BLaER1 (cell line): ENCODE data around the gene CDK5RAP2.
"Not testable (repeated sequence)": the region's sequence is repeated elsewhere in the genome, so short reads cannot be mapped to it uniquely, and the experiment has no call there.

ENCODE experiments used
- H3K27ac ChIP-seq: shearing (Covaris generic); formaldehyde crosslinking; 2 replicates; pipeline ENCODE4 v1.8.1; 2022
- H3K27me3 ChIP-seq: shearing (Covaris generic); formaldehyde crosslinking; 2 replicates; pipeline ENCODE4 v1.8.1; 2022
- H3K36me3 ChIP-seq: shearing (Covaris generic); formaldehyde crosslinking; 2 replicates; pipeline ENCODE4 v1.8.1; 2022
- H3K4me1 ChIP-seq: shearing (Covaris generic); formaldehyde crosslinking; 2 replicates; pipeline ENCODE4 v1.8.1; 2022
- H3K4me2 ChIP-seq: shearing (Covaris generic); formaldehyde crosslinking; 2 replicates; pipeline ENCODE4 v1.8.1; 2022
- H3K4me3 ChIP-seq: shearing (Covaris generic); formaldehyde crosslinking; 2 replicates; pipeline ENCODE4 v1.8.1; 2022
- H3K9ac ChIP-seq: shearing (Covaris generic); formaldehyde crosslinking; 2 replicates; pipeline ENCODE4 v1.8.1; 2022
- H3K9me3 ChIP-seq: shearing (Covaris generic); formaldehyde crosslinking; 2 replicates; pipeline ENCODE4 v1.8.1; 2022
- H4K20me1 ChIP-seq: shearing (Covaris generic); formaldehyde crosslinking; 2 replicates; pipeline ENCODE4 v1.8.1; 2022
- Cebpa-rat ChIP-seq: shearing (Covaris generic); IDR thresholded peaks from 2 replicates; pipeline ENCODE4 v1.8.1; 2022

CDK5RAP2 gene

GRCh38 chr9:120477534-120478001 is 102.4 kb downstream of the CDK5RAP2 start:
- no peak for TF ChIP-seq Cebpa-rat
- H3K27me3 ChIP-seq, result no peaks in the 10 kb centered on the region
- H3K9me3 ChIP-seq, result no peaks in the 10 kb centered on the region
- H4K20me1 ChIP-seq, result no peaks in the 10 kb centered on the region
- H3K9ac ChIP-seq, result no peak overlapping the region
- H3K36me3 ChIP-seq, result peaks cover 82% of the 10 kb centered on the region
- H3K27ac ChIP-seq, result no peak overlapping the region
- no peak overlapping the region for H3K4me2 ChIP-seq
- no peak overlapping the region for H3K4me3 ChIP-seq
- H3K4me1 ChIP-seq, result no peaks in the 10 kb centered on the region

- no peak overlapping the region for H3K4me3 ChIP-seq
- TF ChIP-seq Cebpa-rat, result no peak
- peaks cover 84% of the 10 kb centered on the region for H3K36me3 ChIP-seq
Measured at GRCh38 chr9:120475341-120475740, 104.6 kb downstream of the CDK5RAP2 start.

GRCh38 chr9:120474591-120475243 is 105.2 kb downstream of the CDK5RAP2 start:
- no peak overlapping the region for H3K4me3 ChIP-seq
- no peaks in the 10 kb centered on the region for H4K20me1 ChIP-seq
- H3K4me2 ChIP-seq, result no peak overlapping the region
- H3K9me3 ChIP-seq, result no peaks in the 10 kb centered on the region
- H3K27me3 ChIP-seq, result no peaks in the 10 kb centered on the region
- TF ChIP-seq Cebpa-rat, result no peak
- no peak overlapping the region for H3K27ac ChIP-seq
- H3K4me1 ChIP-seq, result no peaks in the 10 kb centered on the region
- H3K9ac ChIP-seq, result no peak overlapping the region
- H3K36me3 ChIP-seq, result peaks cover 90% of the 10 kb centered on the region

More at GRCh38 chr9:120475341-120475740, 104.6 kb downstream of the CDK5RAP2 start:
- Histone ChIP-seq H4K20me1 (no peaks in the 10 kb centered on the region), H3K9ac (no peak overlapping the region), H3K4me1 (no peaks in the 10 kb centered on the region), H3K27me3 (no peaks in the 10 kb centered on the region), H3K27ac (no peak overlapping the region), H3K9me3 (no peaks in the 10 kb centered on the region), H3K4me2 (no peak overlapping the region)

GRCh38 chr9:120473608-120474007 is 106.4 kb downstream of the CDK5RAP2 start:
- Histone ChIP-seq H3K27me3 (no peaks in the 10 kb centered on the region), H3K27ac (no peak overlapping the region), H3K36me3 (peaks cover 100% of the 10 kb centered on the region), H3K4me3 (no peak overlapping the region), H3K9ac (no peak overlapping the region), H3K4me2 (no peak overlapping the region), H3K9me3 (no peaks in the 10 kb centered on the region), H3K4me1 (no peaks in the 10 kb centered on the region), H4K20me1 (no peaks in the 10 kb centered on the region)
- no peak for TF ChIP-seq Cebpa-rat

GRCh38 chr9:120465685-120466407 is 114.1 kb downstream of the CDK5RAP2 start:
- H3K4me1 ChIP-seq, result no peaks in the 10 kb centered on the region
- no peak overlapping the region for H3K4me3 ChIP-seq
- no peaks in the 10 kb centered on the region for H3K27me3 ChIP-seq
- H3K36me3 ChIP-seq, result peaks cover 99% of the 10 kb centered on the region
- H4K20me1 ChIP-seq, result no peaks in the 10 kb centered on the region
- no peaks in the 10 kb centered on the region for H3K9me3 ChIP-seq
- no peak for TF ChIP-seq Cebpa-rat
- no peak overlapping the region for H3K27ac ChIP-seq
- no peak overlapping the region for H3K9ac ChIP-seq
- no peak overlapping the region for H3K4me2 ChIP-seq

- H3K27ac ChIP-seq, result no peak overlapping the region
Measured at GRCh38 chr9:120464887-120465421, 115.0 kb downstream of the CDK5RAP2 start.

GRCh38 chr9:120464176-120464886 is 115.6 kb downstream of the CDK5RAP2 start:
- Histone ChIP-seq H4K20me1 (no peaks in the 10 kb centered on the region), H3K9ac (no peak overlapping the region), H3K27me3 (no peaks in the 10 kb centered on the region), H3K27ac (no peak overlapping the region), H3K4me1 (no peaks in the 10 kb centered on the region), H3K36me3 (peaks cover 99% of the 10 kb centered on the region), H3K9me3 (no peaks in the 10 kb centered on the region), H3K4me3 (no peak overlapping the region), H3K4me2 (no peak overlapping the region)
- no peak for TF ChIP-seq Cebpa-rat

More at GRCh38 chr9:120464887-120465421, 115.0 kb downstream of the CDK5RAP2 start:
- Histone ChIP-seq H3K4me1 (no peaks in the 10 kb centered on the region), H3K36me3 (peaks cover 99% of the 10 kb centered on the region), H3K9ac (no peak overlapping the region), H4K20me1 (no peaks in the 10 kb centered on the region), H3K9me3 (no peaks in the 10 kb centered on the region), H3K27me3 (no peaks in the 10 kb centered on the region), H3K4me2 (no peak overlapping the region), H3K4me3 (no peak overlapping the region)
- no peak for TF ChIP-seq Cebpa-rat

- Histone ChIP-seq H3K4me3 (no peak overlapping the region), H3K27me3 (no peaks in the 10 kb centered on the region), H3K4me1 (no peaks in the 10 kb centered on the region), H3K4me2 (no peak overlapping the region), H3K9ac (no peak overlapping the region), H3K36me3 (peaks cover 99% of the 10 kb centered on the region), H4K20me1 (no peaks in the 10 kb centered on the region), H3K9me3 (no peaks in the 10 kb centered on the region), H3K27ac (no peak overlapping the region)
- TF ChIP-seq Cebpa-rat, result no peak
Measured at GRCh38 chr9:120463765-120464164, 116.2 kb downstream of the CDK5RAP2 start.

- peaks cover 99% of the 10 kb centered on the region for H3K36me3 ChIP-seq
- H3K27me3 ChIP-seq, H3K4me1 ChIP-seq, H3K4me3 ChIP-seq, H3K4me2 ChIP-seq, H3K9me3 ChIP-seq, H4K20me1 ChIP-seq, H3K9ac ChIP-seq, H3K27ac ChIP-seq: not testable (repeated sequence)
Measured at GRCh38 chr9:120461677-120462076, 118.3 kb downstream of the CDK5RAP2 start.
